Ecto neural progenitor cell (in vitro differentiated cells): ENCODE data around the gene SARDH.
A peak's percentile ranks its signal among the peaks of the same experiment; 100 is the strongest.
"Not testable (repeated sequence)": the region's sequence is repeated elsewhere in the genome, so short reads cannot be mapped to it uniquely, and the experiment has no call there.

ENCODE experiments used
- DNase-seq: peaks from one replicate; pipeline ENCODE4 v3.0.0-alpha.2; 2018; ENCODE audit warnings: low spot score

SARDH gene

DNA sequence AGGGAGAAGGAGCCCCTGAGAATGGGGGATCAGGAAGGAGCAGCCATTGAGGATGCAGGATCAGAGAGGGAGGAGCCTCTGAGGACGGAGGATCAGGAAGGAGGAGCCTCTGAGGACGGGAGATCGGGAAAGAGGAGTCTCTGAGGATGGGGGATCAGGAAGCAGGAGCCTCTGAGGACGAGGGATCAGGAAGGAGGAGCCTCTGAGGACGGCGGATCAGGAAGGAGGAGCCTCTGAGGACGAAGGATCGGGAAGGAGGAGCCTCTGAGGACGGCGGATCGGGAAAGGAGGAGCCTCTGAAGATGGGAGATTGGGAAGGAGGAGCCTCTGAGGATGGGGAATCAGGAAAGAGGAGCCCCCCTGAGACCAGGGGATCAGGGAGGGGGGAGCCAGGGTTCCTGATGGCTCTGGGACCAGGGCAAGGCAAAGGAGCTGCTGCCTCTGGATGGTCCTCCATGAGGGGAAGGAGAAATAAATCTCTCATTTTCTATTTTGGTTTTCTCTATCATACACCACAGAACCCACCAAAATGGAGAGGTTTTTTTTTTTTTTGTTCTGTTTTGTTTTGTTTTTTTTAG, 22.6 kb upstream of the SARDH start:
- DNase-seq: no peak

DNA sequence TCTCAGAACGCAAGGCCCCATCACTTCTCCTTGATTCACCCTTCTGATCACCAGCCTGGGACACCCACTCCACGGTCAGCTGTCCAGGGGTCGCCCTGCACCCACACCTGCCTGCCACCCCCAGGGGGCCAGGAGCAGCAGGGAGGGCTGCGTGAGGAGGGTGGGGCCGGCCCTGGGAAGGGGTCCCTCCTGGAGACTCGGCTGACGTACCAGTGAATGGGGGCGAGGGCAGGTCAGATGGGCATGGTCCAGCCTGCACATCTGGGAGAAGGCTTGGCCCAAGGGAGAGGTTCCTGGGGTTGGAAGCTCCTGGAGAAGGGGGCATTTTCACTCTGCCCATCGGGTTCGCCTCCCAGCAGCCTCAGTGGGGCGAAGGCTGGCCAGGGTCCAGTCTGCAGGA, 21.8 kb upstream of the SARDH start:
- no peak for DNase-seq

DNA sequence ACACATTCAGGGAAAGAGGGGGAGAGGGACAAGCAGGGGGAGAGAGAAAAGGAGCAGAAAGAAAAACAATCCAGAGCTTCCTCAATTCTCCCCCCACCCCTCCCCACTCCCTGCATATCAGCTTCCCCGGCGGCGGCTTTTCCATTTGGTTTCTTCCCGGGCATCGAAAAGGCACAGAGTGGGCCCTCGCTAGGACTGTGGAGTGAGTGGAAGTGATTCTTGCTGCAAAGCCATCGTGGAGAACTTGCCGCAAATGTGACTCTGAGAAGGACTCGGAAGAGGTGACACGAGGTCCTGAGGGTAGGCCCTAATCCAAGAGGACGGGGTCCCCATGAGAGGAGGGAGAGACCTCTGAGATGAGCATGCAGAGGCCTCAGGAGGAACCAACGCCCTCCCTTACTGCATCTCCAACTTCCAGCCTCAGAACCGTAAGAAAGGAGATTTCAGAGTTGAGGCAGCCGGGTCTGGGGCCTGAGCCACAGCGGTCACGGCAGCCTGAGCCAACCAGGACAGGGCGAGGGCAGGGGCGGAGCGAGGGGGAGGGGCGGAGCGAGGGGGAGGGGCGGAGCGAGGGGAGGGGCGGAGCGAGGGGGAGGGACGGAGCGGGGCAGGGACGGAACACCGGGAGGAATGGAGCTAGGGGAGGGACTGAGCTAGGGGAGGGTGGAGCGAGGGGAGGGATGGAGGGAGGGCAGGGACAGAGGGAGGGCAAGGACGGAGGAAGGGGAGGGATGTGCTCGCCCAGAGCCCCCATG, 21.2 kb upstream of the SARDH start:
- DNase-seq: peak; percentile 40

DNA sequence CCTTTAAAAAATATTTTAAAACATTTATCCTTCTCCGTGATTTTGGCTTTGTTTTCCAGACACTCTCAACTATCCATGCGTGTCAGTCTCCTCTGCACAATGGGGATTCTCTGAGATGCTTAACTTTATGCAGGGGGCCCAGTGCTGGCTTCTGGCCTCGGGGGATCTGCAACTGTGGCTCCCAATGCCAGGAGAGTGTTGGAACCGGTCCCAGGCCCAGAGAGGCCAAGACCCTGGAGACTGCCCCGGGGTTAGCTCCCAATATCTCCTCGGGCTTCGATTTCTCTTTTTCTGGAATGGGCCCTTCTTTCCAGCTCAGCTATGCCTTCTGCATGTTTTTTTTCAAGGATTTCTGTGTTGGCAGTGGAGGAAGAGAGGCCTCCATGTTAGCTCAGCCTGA, 20.1 kb upstream of the SARDH start:
- DNase-seq: peak; percentile 19

DNA sequence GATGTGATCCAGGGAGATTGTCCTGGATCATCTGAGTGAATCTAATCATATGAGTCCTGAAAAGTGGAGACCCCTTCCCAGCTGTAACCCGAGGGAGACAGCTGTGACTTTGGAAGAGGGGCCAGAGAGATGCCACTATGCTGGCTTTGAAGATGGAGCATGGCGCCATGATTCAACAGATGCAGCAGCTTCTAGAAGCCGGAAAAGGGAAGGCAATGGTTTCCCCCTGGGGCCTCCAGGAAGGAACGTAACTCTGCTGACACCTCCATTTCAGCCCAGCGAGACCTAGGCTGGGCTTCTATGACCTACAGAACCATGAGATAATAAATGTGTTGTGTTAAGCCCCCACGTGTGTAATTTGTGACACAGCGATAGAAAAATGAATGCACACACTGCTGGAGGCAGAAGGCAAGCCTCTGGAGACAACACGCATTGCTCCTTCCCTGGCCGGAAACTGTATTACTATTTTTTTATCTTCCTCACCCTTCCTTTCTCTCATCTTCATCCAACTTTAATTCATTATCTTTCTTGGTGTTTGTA, 16.6 kb upstream of the SARDH start:
- DNase-seq: no peak

DNA sequence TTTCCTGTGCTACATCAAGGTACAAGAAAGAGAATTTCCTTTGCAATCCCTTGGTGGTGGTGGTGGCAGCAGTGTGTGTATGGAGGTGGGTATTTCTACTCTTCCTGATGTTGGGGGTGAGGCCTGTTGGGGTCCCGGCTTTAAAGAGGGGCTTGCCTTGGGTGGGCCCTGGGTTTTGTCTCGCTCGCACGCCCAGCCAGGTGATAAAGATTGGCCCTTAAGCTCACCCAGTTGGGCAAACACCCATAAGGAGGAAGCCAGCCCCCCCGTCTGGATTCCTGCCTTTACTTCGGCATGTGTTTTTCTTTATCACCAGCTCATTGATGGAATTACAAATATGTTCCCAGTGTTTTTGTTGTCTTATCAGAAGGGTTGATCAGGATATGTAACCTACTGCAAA, 16.0 kb upstream of the SARDH start:
- no peak for DNase-seq

DNA sequence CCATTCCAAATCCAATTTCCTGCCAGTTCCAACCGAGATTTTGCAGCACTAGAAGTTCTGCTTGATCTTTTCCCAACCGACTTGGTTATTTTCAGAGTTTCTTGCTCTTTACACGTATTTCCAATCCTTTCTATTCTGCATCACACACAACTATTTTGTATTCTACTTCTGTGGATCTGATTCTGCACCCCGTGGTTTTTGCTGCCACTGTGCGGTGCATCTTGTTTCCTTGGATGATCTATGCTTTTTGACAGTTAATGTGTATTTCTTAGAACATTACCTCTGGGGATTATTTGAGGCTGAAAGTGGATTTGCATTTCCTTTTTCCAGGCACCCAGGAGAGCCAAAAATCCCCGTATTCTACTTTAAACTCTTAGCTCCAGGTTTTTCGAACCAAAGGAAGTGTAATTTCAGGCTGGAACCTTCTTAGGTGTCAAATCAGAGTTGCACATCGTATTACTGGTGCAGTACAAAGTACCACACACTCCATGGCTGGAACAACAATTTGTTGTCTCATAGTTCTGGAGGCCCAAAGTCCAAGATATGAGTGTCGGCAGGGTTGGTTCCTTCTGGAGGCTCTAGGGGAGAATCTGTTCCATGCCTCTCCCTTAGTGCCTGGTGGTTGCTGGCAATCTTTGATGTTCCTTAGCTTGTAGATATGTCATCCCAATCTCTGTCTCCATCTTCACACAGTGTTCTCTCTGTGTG, 14.7 kb upstream of the SARDH start:
- no peak for DNase-seq

DNA sequence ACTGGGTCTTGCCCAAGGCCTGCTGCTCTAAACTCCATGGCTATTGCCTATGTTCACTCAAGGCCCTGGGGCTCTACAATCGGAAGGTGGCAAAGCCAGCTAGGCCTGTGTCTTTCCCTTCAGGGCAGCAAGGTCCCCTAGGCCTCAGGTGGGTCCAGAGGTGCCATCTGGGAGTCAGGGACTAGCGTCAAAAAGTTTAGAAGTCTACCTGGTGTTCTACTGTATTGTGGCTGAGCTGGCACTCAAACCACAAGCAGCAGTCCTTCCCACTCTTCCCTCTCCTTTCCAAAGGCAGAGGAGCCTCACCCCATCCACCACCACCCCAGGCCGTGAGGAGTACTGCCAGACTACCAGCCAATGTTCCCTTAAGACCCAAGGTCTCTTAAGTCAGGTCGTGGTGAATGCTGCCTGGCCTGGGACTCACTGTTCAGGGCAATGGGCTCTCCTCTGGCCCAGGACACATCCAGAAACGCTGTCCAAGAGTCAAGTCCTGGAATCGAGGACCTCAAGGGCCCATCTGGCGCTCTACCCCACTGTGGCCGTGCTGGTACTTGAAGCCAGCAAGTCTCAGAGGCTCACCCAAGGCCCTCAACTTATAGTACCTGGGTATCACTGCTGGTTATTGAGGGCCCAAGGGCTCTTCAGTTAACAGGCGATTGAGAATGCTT, 13.0 kb upstream of the SARDH start:
- peak; percentile 29 for DNase-seq

DNA sequence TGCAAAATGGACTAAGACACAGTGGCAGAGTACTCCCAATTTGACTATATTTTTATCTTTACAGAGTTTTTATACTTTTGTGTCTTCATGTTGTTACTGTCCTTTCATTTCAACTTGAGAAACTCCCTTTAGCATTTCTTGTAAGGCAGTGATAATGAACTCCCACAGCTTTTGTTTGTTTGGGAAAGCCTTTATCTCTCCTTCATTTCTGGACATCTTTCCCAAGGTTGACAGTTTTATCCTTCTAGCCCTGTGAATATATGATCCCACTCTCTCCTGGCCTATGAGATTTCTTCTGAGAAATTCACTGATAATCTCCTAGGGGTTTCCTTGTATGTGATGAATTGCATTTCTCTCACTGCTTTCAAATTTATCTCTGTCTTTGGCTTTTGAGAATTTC, 9.2 kb upstream of the SARDH start:
- no peak for DNase-seq

DNA sequence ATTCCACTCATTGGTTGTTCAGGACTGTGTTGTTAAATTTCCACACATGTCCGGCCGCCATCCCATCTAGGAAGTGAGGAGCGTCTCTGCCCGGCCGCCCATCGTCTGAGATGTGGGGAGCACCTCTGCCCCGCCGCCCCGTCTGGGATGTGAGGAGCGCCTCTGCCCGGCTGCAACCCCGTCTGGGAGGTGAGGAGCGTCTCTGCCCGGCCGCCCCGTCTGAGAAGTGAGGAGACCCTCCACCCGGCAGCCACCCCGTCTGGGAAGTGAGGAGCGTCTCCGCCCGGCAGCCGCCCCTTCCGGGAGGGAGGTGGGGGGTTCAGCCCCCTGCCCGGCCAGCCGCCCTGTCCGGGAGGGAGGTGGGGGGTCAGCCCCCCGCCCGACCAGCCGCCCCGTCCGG, 6.4 kb upstream of the SARDH start:
- not testable (repeated sequence) for DNase-seq

DNA sequence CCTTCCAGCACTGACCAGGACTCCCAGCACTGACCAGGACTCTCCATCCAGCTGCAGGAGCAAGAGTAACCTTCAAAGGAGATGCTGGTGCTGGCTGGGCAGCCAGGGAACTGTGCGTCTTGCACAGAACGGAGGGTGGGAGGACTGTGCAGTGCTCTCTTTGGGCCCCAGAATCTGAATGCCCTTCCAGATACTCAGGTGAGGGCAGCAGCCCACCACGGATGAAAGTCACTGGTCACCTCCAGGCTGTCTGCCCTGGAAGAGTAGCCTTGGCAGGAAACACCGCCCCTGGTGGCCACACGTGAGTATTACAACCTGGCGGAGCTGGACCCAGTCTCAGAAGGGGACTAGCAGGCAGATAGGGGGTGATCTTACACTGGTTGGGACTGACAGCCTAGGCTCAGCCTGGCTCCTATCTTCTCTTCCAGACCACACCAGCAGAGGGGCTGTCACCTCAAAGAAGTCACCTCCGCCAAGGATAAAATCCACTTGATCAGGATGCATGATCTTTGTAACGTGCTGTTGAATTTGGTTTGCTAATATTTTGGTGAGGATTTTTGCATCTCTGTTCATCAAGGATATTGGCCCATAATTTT, 4.8 kb upstream of the SARDH start:
- peak; percentile 94 for DNase-seq

DNA sequence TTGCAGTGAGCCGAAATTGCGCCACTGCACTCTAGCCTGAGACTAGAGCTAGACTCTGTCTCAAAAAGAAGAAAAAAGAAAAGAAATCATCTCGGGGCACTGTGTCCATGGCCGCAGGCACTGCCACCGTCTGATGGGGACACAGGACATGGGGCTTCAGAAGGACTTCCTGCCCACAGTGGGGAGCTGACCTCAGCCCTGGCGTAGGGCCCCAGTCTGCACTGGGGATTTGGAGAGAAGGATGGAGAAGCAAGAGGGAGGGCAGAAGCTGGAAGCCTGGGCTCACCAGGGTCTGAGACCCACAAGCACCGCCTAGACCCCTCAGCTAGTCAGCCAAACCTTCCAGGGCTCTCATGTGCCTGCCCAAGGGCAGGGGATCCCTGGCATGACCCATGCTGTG, 4.1 kb upstream of the SARDH start:
- no peak for DNase-seq

DNA sequence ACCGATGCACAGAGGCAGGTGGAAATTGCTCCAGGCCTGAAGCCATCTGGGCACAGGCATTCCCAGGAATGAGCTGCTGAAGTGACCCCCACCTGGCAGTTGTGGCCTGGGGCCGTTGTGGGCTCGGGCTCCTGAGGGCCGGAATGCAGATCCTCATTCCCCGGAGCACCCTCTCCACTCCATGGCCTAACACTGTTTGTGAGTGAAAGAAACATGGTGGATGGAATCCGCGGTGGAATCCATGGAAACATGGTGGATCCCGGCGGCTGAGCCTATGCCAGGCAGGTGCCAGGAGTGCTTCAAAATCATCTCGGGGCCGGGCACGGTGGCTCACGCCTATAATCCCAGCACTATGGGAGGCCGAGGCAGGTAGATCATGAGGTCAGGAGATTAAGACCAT, 3.6 kb upstream of the SARDH start:
- no peak for DNase-seq

DNA sequence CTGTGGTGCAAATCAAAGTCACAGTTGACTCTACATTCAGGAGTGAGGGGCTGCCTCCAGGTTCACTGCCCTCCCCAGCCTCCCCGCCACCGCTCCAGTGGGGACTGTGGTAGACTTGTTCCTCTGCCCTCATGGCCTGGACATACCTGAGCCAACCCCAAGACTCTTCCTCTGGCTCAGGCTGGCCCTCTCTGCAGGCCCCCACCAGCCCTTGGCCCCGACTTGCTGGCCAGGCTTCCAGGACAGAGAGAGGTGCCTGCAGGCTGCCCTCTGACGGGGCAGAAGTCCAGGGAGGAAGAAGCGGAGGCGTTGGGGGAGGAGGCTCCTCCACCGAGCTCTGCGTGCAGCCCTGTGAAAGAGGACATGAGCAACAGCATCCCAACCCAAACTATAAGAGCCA, 2.8 kb upstream of the SARDH start:
- DNase-seq: no peak

DNA sequence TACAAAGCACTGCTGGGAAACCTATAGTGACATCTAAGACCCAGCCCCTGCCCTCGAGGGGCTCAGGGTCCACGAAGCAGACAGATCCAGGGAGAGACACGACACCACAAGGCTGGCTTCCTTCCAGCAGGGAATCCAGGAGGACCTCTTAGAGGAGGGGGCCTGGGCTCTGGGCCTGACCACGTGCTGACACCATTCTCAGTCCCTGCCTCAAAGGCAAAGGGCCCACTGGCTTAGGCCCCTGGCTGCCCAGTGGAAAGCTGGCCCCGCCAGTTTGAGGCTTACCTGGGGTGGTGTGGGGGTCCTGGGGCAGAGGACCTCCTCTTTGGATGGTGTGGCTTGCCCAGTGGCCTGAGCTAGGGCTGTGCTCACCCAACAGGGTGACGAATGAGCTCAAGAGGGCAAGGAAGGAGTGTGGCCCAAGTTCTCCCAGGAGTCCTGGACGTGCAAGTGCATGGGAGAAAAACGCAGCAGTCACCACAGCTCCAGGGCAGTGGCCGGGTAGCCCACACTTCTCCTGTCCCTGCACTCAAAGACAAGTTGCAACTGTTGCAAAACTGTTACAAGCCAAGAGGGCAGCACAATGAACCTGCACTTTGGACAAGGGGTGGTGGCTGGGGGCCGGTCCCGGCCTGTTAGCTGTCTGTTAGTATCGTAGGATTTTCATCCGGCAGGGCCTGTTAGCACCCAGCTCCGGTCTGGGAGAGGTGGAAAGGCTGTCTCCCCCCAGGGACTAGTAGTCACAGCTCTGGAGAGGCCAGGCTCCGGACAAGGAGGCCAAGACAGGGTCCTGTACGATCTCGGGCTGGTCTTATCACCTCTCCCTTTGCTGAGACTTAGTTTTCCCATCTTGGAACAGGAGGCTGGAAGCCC, 1.5 kb upstream of the SARDH start:
- peak; percentile 44 for DNase-seq

DNA sequence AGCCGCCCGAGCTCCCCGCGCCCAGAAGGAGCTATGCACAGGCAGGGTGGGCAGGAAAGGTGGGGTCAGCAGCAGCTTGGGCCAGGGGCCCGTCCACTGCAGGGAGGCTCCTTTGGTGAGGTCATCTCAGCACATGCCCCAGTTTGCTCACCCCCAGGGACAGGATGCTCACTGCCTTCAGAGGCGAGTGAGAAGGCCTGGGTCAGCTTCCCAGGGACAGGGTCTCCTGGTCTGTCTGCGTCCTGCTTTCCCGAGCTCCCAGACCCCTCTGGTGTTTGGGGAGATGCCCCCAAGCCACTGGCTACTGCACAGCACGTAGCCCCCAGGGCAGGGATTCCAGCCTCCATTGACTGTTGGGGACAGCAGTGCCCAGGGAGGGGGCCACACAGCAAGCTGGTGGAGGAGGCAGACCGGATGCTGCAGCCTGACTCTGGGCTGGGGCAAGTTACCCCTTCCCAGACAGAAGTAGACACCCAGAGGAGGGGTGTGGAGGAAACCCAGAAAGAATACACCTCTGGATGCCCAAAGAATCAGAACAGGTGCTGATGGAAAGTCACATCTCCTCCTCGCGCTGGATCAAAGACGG, 581 bp upstream of the SARDH start:
- no peak for DNase-seq

DNA sequence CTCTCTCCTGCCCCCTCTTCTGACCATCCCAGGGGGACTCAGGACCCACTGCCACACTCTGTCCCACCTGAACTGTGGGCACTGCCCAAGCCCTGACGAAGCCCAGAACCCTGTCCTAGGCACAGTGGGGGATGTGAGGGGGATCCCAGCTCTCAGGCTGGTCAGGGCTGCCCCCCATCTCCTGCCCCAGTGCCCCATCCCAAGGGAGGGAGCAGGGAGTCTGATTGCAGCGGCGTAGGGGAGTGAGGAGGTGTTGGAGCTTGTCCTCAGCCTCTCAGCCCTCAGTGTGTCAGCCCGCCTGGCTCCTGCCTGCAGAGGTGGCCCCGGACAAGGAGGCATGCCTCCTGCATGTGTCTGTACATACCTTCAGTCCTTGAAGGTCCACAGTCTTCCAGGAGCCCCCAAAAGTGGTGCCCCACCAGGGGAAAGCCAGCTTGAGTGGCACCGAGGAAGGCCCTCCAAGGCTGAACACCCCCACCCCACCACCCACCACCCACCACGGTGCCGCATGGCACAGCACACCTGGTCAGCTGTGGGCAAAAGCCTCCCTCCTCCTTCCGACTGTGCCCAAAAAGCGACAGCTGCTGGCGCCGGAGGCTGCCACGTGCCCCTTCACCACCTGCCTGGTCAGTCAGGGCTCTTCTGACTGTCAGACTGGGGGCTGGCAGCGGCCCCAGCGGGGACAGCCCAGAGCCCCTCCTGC, 930 bp downstream of the SARDH start:
- no peak for DNase-seq

DNA sequence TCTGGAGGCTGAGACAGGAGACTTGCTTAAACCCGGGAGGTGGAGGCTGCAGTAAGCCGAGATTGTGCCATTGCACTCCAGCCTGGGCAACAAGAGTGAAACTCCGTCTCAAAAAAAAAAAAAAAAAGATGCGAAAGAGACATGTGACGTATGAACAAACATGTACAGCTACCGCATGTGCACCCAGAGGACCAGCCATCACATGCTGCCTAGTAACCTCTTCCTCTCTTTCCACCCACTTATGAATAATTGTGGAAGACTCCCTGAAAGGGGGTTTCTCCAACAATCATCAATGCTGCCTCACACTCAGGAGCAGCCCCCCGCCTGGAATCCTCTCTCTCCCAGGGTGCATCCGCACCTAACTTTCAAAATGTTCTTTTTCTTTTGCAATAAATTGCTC, 2.2 kb downstream of the SARDH start:
- DNase-seq: peak; percentile 10

DNA sequence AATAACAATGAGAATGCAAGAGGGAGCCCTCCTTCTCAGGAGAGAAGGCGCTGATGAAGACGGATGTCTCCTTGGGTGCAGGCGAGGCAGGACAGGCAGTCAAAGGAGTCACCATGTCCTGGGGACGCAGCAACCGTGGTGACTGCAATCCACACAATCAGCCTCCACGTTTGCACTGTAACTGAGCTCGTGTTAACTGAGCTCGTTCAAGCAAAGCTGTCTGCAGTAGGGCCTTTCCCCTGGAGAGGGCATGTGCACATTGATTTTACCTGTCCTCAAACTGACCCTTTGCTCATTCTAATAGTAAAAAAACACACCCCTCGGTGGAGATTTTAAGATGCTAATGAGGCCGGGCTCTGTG, 2.8 kb downstream of the SARDH start:
- DNase-seq: no peak
